Activated CD4-positive, alpha-beta T cell treated with anti-CD3 and anti-CD28 coated beads, Interleukin-2, amount 50 U/mL, for 16 hours (primary cell): Measurements from ENCODE around the gene GOLGA2.
A peak's percentile ranks its signal among the peaks of the same experiment; 100 is the strongest.
"Not testable (repeated sequence)": the region's sequence is repeated elsewhere in the genome, so short reads cannot be mapped to it uniquely, and the experiment has no call there.

Experiments
- DNase-seq: peaks from one replicate; pipeline ENCODE4 v3.0.0-alpha.2; 2020

The GOLGA2 gene

DNA sequence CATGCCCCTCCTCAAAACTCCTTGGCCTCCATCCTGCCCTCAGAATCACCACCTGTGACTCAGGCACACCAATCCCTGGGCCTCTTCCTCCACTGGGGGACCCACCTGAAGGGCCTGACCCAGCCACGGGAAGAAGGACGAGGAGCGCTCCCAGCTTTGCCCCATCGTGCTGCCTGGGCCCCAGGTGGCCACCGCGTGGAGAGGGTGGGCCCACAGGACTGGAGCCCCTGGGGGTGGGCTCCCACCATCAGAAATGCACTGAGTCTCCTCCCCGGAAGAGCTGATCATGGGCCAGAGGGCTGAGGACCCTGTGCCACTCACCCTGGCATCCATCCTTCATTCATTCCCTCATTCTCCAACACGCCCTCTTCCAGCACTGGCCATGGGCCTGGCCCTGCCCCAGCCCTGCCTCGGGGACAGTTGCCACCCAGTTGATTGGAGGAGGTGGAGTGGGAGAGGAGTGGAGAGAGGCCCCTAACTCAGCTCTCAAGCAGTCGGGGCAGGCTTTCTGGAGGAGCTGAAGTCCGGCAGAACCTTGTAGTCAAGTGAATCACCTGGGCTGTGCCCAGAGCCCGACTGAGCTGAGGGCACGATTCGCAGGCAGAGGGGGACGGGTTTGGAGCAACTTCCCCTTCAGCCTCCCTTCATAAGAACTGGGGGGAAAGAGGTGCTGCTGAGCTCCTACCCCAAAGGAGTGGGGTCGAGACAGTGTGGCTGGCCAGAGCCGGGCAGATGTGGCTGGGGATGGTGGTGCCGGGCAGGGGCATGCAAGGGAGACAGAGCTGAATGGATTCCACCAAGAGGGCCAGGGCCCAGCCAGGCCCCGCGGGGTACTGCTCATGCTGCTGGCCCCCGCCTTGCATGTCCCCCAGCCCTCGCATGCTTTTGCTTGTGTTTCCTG, 43.0 kb downstream of the GOLGA2 start:
- DNase-seq, result no peak

GRCh38 chr9:128231638-128232527, 43.9 kb downstream of the GOLGA2 start:
- DNase-seq, result no peak

DNA sequence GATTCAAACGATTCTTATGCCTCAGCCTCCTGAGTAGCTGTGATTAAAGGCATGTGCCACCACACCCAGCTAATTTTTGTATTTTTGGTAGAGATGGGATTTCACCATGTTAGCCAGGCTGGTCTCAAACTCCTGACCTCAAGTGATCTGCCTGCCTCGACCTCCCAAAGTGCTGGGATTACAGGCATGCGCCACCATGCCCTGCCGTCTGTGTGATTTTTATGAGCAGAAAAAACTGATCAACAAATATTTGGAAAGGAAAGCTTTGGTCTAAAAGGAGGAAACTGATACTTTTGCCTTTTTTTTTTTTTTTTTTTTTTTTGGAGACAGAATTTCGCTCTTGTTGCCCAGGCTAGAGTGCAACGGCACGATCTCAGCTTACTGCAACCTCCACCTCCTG, 44.9 kb downstream of the GOLGA2 start:
- not testable (repeated sequence) for DNase-seq

DNA sequence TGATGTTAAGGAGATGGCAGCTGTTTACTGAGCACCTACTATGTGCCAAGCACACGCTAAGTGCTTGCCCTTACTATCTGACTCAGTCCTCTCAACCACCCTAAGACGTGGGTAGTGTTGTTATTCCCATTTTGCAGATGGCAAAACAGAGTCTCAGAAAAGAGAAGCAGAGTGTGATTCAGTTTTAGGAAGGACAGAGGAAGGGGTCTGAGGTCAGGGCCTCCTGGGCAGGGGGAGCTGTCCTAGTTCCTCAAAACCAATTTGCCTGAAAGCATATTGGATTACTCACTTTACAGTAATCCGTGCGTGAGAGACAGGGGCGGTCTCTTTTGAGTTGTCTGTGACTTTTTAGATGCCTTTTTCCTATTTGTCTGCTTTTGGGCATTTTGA, 49.4 kb downstream of the GOLGA2 start:
- DNase-seq, result no peak

DNA sequence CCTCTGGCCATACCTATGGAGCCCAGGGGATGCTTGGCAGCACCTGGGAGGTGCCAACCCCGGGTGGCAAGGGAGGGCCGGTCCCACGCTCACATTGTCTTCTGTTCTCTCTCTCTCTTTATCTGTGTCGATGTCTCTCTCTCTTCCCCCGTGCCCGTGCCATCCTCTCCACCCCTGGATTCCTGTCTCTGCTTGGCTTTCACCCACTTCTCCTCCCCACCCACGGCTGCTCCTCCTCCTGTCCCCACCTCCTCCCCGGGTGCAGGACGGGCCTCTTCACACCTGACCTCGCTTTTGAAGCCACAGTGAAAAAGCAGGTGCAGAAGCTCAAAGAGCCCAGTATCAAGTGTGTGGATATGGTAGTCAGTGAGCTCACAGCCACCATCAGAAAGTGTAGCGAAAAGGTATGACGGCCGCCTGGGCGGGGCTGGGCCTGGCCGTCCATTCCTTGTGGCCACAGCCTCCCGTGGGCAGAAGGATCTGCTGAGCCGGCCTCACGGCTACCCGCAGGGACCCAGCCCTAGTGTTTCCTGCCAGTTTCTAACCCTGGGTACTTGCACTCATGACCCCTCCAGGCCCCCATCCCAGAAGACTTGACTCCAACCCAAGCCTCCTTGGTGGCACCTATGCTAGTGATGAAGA, 49.9 kb downstream of the GOLGA2 start:
- no peak for DNase-seq

DNA sequence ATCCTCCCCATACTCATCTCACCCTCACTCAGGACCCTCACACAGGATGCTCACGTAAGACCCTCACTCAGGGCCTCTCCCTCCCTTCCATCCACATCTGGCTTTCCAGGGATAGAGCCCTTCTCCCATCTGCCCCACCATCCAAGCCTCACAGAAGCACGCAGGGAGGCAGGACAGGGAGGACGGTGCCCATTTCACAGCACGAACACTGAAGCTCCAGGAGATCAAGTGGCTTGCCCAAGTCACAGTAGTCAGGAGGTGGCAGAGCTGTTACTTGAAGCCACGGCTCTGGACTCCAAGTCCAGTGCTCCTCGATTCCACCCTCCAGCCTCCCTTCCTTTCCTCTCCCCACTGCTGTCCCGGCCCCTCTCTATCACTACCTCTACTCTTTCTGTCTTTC, 50.9 kb downstream of the GOLGA2 start:
- no peak for DNase-seq

- DNase-seq, result no peak
Observed at GRCh38 chr9:128222880-128223670, 52.7 kb downstream of the GOLGA2 start.

- DNase-seq, result no peak
Observed at GRCh38 chr9:128222026-128222425, 53.8 kb downstream of the GOLGA2 start.

DNA sequence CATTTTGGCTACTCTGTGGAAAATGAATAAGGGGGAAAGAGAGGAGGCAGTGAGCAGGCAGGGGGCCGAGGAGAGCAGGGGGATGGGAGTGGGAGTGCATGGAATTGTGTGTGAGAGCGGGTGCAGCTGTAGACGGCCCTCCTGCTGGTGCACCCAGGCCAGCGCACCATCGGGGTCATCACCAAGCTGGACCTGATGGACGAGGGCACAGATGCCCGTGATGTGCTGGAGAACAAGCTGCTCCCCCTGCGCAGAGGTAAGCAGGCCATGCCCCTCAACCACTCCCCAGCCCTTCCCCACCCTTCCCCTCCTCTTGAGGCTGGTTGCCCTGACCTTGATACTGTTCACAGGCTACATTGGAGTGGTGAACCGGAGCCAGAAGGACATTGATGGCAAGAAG, 56.0 kb downstream of the GOLGA2 start:
- DNase-seq, result no peak

DNA sequence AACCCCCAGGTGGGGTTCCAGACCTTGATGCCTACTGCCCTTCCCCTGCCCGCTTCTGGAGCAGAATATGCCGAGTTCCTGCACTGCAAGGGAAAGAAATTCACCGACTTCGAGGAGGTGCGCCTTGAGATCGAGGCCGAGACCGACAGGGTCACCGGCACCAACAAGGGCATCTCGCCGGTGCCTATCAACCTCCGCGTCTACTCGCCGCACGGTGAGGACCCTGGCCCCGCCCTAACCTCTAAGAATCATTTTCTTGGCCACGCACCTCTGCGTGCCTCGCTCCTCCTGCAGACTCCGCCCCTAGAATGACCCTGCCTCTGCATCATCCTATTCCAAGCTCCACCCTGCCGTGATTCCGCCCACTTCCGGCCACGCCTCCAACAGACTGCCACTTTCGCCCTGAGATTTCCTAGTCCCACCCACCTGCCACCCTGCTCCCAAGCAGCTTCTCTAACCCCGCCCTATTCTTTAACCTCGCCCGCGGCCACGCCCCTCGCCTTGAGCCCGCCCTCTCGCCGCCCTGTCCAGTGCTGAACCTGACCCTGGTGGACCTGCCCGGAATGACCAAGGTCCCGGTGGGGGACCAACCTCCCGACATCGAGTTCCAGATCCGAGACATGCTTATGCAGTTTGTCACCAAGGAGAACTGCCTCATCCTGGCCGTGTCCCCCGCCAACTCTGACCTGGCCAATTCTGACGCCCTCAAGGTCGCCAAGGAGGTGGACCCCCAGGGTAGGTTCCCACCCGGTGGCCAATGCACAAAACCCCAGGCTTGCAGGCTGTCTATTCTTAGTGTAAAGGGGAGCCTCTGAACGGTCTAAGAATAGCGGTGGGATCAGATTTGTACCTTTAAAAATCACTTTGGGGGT, 57.1 kb downstream of the GOLGA2 start:
- peak; percentile 97 for DNase-seq

DNA sequence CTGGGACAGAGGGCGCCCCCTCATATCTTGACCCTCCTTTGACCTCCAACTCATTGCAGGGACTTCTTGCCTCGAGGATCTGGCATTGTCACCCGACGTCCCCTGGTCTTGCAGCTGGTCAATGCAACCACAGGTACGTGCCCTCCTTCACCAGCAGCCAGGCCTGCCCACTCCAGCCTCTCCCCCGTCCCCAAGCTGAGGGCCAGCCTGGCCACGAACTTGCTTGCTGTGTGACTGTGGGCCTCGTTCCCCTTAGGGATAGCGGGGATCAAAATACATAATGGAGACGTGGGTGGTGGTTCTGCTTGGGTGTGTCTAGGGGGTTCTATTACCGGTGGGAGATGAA, 57.7 kb downstream of the GOLGA2 start:
- no peak for DNase-seq

GRCh38 chr9:128216781-128217553, 58.8 kb downstream of the GOLGA2 start:
- no peak for DNase-seq

- no peak for DNase-seq
Observed at GRCh38 chr9:128215491-128216409, 60.1 kb downstream of the GOLGA2 start.

DNA sequence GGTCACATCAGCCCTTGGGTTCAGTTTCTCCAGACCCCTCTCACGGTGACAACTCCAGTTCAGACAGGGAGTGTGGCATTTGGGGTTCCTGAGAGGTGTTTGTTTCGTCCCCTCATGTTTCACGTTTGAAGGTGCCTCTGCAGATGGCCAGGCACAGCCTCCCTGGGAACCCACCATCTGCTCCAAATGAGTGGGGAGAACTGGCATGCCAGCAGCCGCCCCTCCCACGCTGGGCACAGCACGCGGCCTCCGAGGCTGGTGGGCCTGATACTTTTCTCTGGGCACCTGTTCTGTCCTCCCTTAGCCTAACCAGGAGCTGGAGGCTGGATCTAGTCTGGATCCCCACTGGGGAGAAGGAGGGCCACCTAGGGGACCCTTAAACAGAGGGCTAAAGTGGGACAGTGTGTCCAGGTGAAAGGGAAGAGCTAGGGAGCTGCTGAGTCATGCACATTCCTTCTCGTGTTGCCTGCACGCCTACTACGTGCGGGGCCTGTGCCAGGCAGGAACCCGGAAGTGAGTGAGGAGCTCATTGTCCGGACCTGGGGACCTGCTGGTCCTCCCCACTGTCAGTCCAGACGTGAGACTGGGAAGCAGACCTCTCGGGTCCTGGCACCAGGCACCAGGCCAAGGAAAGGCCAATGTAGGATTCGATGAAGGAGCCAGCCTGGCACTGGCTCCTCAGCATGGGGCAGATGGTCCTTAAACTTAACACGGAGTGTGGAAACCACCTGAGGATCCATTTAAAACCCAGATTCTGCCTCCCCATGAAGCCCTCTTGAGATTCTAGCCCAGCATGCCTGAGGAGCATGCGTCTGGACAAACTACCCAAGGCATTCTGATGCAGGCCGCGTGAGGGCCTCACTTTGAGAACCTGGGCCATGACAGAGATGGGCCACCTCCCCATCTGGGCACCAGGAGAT, 61.0 kb downstream of the GOLGA2 start:
- no peak for DNase-seq

DNA sequence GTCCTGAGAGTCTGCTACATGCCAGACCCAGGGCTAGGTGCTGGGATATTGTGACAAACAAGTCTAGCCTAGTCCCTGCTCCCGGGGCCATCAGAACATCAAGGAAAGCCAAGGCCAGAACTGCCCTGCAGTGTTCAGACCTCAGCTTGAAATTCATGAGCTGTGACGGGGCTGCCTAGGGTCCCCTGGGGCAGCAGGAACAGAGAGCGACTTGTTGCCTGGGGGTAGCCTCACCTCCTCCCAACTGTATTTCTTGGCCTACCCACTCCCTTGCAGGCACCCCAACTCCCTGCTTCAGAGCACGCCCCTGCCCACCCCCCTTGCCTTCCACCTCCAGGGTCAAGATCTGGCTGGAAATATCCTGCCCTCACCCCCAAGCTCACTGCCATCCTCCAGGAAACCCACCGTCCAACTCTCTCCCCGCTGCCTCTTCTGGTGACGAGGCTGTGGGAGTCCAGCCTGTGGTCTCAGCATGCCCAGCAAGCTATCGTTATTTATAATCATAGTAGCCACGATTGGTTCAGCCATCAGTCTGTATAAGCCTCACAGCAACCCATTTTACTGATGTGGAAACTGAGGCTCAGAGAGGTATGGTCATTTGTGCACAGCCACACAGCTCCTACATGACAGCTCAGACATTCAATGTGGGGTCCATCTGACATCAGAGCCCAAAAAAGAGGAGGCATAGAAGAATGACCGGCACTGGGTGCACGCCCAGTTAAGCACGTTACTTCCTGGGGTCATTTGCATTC, 61.9 kb downstream of the GOLGA2 start:
- DNase-seq, result no peak

DNA sequence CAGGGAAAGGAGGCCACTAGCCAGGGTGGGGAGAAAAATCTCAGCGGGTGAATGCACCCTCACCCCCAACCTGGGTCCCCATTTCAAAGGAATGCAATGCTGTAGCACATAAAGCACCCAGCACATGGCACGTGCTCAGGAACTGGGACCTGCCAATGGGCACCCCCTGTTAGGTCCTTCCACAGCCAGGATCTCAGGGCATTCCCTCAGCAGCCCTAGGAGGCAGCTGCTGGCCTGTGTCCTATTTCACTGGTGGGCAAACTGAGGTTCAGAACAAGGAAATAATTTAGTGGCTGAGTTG, 63.9 kb downstream of the GOLGA2 start:
- no peak for DNase-seq

DNA sequence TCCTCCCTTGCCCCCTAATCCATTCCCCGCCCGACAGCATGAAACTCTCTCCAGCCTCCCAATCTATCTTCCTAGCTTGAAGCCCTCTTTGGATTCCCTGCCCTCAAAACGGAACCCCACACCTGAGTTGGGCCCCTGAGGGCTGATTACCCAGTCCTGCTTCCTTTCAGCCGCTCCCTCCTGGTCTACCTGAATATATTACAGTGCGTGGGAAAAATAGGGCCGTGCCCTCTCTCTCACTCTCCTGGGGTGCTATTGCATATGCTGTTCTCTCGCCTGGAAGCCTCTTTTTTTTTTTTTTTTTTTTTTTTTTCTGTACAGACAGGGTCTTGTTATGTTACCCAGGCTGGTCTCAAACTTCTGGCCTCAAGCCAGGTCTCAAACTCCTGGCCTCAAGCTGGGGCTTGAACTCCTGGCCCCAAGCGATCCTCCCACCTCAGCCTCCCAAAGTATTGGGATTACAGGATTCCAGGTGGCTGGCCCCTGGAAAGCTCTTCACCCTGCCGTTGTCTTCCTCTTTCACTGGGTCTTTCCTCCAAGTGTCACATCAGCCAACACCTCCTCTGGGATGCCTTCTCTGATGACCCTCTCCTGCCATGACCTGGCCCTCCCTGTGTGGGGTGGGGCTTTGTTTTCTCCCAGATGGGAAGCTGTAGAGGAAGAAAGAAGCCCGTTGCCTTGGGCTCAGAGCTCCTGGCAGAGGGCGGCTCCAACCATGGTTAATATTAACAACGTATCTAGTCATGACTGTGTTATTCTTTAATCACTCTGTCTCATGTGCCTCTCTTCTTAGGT, 64.4 kb downstream of the GOLGA2 start:
- no peak for DNase-seq
